NCI-H2196 treated with DMSO at 0.1 percent for 48 hours (cell line): Measurements from ENCODE around the gene CABLES1.

Experiments
- DNase-seq: peaks from one replicate; lab custom pipeline; 2025; ENCODE audit not compliant: unreplicated experiment; lab: John Stamatoyannopoulos, UW

Gene CABLES1

DNA sequence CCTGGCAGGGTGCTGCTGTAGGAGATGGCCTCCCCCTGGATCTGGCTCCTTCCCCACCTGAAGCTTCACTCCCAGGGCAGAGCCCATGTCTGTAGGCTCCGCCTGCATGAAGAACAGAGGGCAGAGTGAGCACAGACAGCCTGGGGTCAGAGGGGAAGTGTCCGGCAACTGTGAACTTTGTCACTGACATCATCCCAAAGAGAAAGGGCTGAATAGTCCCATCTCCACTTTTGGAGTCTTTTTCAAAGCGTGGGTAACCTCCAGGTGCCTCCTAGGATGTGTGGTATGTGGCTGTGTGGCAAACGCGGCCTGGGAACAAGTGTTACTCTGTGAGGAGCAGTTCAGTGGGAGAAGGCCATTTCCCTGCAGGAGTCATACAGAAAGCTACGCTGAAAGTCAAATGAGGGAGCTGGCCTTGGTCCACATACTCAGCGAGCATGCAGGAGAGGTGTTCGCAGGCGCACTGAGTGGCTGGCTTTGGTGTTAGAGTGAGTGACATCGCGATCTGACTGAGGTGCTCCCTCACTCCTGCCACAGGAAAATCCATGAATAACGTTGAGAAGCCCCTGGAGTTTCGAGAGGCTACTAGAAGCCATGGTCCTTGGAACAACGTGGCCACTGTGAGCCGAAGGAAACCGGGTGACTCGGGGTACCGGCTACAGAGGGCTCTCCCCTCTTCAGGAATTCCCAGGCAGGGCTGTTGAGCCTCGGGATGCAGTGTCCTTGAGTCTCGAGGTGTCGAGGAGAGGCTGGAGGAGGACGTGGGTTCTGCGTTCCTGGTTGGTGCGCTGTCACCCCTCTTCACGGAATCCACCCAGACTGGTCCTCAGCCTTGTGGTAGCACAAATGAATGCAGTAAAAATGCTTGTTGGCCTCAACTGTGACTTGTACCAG lies 54.7 kb downstream of the CABLES1 start:
- no peak for DNase-seq

GRCh38 chr18:23191232-23191631 lies 55.9 kb downstream of the CABLES1 start:
- DNase-seq: no peak

GRCh38 chr18:23193742-23194141 lies 58.5 kb downstream of the CABLES1 start:
- no peak for DNase-seq

DNA sequence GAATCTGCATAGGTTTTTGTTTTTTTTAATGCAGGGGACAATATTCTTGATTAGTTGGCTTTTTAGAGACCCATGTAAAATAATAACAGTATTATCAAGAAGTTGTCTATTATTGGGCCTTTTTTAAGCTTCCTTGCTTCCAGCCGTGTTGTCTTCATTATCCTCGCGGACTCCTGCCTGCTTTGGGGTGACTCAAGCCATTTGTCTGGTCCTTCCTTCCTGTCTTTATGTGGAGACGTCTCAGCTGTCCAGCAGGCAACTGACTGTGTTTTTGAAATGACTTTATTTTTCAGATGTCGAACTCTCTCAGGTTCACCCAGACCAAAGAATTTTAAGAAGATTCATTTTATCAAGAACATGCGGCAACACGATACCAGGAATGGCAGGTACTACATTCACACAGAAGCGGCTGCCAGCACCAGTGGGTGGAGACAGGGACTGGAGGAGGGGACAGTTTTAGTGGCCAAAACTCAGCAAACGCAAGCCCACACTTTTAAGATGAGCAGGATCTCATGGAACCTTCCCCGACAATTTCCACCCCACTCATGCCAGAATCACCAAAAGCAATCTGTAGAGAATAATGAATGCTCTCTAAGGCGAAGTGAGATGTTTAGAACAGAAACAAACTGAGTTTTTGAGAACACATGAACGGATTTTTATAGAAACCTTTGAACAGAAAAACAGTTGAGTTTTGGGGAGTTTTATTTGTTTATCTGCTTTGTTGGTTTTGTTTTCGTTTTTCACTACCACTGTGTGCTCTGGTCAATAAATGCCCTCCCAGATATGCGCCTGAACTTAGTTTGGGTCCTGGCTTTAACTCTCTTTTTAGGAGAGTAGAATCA lies 59.1 kb downstream of the CABLES1 start:
- no peak for DNase-seq

GRCh38 chr18:23194997-23195957 lies 60.0 kb downstream of the CABLES1 start:
- DNase-seq: no peak

GRCh38 chr18:23196119-23197007 lies 61.1 kb downstream of the CABLES1 start:
- no peak for DNase-seq

DNA sequence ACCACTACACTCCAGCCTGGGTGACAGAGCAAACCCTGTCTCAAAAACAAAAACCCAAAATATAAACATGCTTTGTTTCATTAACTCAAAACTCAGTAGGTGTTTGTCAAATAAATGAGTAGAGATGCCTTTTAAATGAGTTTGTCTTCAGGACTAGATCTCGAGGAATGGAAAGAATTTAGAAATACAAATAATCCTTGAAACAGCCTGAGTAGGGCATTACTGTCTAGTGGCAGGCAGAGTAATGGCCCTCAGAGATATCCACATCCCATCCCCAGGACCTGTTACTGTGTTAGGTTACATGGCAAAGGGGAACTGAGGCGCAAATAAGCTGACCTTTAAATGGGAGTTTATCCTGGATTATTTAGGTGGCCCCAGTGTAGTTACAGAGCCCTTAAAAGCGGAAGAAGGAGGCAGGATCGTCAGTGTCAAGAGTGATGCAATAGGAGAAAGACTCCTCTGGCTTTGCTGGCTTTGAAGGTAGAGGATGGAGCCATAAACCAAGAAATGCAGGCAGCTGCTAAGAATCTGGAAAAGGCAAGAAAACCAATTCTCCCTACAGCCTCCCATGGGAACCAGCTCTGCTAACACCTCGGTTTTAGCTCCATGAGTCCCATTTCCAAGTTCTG lies 63.0 kb downstream of the CABLES1 start:
- no peak for DNase-seq

DNA sequence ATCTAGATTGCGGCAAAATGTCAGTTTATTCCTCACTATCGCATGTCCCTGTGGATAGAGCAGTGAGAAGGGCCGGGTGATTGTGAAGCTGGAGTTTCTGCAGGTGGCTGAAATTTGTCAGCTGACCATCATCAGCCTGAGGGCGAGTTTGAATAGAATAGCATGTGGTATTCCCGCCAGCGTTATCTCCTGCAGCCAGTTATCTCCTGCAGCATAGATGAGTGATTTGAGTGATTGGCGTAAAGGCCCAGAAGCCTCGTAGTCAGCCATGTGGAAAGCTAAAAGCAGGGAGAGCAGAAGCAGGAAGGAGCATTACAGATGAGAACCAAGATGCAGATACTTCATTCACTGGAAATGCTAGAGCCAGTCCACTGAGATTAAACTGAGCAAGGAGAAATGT lies 65.5 kb downstream of the CABLES1 start:
- DNase-seq: no peak

DNA sequence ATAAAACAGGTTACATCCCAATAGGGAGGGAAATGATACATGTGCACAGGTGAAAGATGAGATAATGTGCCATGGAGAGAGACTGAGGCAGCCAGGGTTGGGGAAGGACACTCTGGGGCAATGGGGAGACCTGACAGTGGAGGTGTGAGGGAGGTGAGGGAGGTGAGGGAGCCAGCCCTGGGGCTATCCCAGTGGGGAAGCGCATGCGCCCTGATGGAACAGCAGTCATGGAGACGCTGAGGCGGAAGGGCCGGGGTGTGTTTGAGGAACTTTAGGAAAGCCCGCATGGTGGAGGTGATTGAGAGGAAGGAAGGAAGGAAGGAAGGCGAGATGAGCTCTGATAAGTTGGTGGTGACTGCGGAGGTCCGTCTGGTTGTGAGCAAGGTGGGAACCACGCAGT lies 66.5 kb downstream of the CABLES1 start:
- DNase-seq: no peak

- no peak for DNase-seq
These were observed 68.7 kb downstream of the CABLES1 start for GRCh38 chr18:23203891-23204432.

GRCh38 chr18:23204589-23205235 lies 69.4 kb downstream of the CABLES1 start:
- no peak for DNase-seq

- no peak for DNase-seq
These were observed 70.7 kb downstream of the CABLES1 start for GRCh38 chr18:23205980-23206379.

- no peak for DNase-seq
These were observed 72.1 kb downstream of the CABLES1 start for GRCh38 chr18:23207191-23207955.

DNA sequence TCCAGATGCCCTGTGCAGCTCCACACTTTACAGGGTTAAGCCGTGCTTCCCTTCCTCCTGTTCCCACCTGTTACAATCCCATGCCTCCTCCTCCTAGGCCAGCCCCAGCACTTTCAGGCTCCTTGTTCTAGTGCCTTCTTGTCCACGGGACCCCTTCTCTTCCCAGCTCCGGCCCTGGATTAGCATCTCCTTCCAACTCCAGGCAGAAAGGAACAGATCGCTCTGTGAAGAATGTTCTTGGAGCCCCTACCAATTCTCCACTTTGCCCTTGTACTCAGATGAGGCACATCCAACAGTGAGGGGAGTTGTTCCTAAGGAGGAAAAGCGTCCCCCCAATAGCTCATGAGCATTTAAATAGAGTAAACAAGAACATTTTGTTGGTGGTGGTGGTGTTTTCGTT lies 72.7 kb downstream of the CABLES1 start:
- no peak for DNase-seq

DNA sequence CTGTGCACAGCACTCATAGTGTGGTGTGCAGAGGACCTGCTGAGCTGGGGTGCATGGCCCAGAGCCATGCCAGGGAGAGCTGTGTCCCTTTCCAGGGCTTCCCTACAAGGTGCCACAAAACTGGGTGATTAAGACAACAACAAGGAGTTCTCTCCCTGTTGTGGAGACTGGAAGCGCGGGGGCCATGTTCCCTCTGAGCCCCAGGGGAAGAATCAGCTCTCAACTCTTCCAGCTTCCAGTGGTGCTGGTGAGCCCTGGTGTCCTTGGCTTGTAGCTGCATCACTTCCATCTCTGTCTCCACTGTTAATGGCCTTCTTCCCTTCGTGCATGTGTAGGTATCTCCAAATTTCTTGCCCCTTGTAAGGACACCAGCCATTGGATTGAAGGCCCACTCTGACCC lies 73.3 kb downstream of the CABLES1 start:
- DNase-seq: no peak

DNA sequence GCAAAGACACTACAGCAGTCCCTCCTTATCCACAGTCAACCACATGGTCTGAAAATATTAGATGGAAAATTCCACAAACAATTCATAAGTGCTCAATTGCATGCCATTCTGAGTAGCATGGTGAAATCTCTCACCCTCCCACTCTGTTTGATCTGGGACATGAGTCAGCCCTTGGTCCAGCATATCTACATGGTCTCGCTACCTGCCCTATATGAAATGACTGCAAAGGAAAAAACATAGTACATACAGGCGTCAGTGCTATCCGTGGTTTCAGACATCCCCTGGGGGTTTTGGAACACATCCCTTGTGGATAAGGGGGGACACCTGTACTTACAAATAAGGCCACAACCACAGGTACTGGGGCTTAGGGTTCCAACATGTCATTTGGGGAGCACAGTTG lies 73.7 kb downstream of the CABLES1 start:
- no peak for DNase-seq

- DNase-seq: no peak
These were observed 74.5 kb downstream of the CABLES1 start for GRCh38 chr18:23209796-23210195.

GRCh38 chr18:23210526-23210925 lies 75.2 kb downstream of the CABLES1 start:
- no peak for DNase-seq
